Lower leg skin (tissue), 3 donors: ENCODE measurements around the gene RHBDD2.

Experiments used
- POLR2A ChIP-seq, 2 donors: fragments of 450-650 bp; IDR thresholded peaks; one replicate each; pipeline ENCODE4 v1.6.1; 2016 to 2017; ENCODE audit warnings: antibody characterized with exemption in 2 of 2, mild to moderate bottlenecking in 1 of 2, moderate library complexity in 1 of 2
- TF ChIP-seq, protein P1 (sequence below), 3 donors: fragments of 450-650 bp; IDR thresholded peaks; one replicate each; pipeline ENCODE4 v1.5.1; 2016; ENCODE audit warnings: antibody characterized with exemption in 3 of 3, mild to moderate bottlenecking in 3 of 3, moderate library complexity in 2 of 3

GRCh38 chr7:75866114-75866488 is 12.7 kb upstream of the RHBDD2 start:
- TF ChIP-seq, protein P1, sequence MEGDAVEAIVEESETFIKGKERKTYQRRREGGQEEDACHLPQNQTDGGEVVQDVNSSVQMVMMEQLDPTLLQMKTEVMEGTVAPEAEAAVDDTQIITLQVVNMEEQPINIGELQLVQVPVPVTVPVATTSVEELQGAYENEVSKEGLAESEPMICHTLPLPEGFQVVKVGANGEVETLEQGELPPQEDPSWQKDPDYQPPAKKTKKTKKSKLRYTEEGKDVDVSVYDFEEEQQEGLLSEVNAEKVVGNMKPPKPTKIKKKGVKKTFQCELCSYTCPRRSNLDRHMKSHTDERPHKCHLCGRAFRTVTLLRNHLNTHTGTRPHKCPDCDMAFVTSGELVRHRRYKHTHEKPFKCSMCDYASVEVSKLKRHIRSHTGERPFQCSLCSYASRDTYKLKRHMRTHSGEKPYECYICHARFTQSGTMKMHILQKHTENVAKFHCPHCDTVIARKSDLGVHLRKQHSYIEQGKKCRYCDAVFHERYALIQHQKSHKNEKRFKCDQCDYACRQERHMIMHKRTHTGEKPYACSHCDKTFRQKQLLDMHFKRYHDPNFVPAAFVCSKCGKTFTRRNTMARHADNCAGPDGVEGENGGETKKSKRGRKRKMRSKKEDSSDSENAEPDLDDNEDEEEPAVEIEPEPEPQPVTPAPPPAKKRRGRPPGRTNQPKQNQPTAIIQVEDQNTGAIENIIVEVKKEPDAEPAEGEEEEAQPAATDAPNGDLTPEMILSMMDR (IDR thresholded peaks at IDR 0.05): no peak
- TF ChIP-seq POLR2A (IDR thresholded peaks at IDR 0.05): no peak
